GM21737 (cell line): ENCODE measurements around the gene PBX2.
"Not testable (repeated sequence)": the region's sequence is repeated elsewhere in the genome, so short reads cannot be mapped to it uniquely, and the experiment has no call there.

Experiments
- ATAC-seq: cut with Tn5 transposase; IDR thresholded peaks from one replicate; pipeline ENCODE4 v1.9.1; 2021; ENCODE audit warnings: mild to moderate bottlenecking, moderate library complexity; ENCODE audit not compliant: unreplicated experiment

Gene PBX2

GRCh38 chr6:32187725-32188380, 2.1 kb downstream of the PBX2 start:
- ATAC-seq = not testable (repeated sequence)

- no peak for ATAC-seq
Observed at GRCh38 chr6:32187009-32187709, 2.8 kb downstream of the PBX2 start.

GRCh38 chr6:32186151-32186840, 3.7 kb downstream of the PBX2 start:
- not testable (repeated sequence) for ATAC-seq

- ATAC-seq = not testable (repeated sequence)
Observed at GRCh38 chr6:32185681-32186131, 4.3 kb downstream of the PBX2 start.

GRCh38 chr6:32184084-32184640, 5.8 kb downstream of the PBX2 start, which contains the start of gene AGER:
TSS of gene AGER (minus strand) at chr6:32184253. CDS start at chr6:32184222, 31 bp downstream.
- ATAC-seq = no peak

GRCh38 chr6:32183483-32184083, 6.4 kb downstream of the PBX2 start:
- no peak for ATAC-seq

GRCh38 chr6:32183030-32183429, 7.0 kb downstream of the PBX2 start:
- ATAC-seq = no peak

GRCh38 chr6:32182555-32182981, 7.4 kb downstream of the PBX2 start:
- no peak for ATAC-seq

- ATAC-seq = no peak
Observed at GRCh38 chr6:32181915-32182529, 8.0 kb downstream of the PBX2 start.

GRCh38 chr6:32181148-32181702, 8.8 kb downstream of the PBX2 start:
- ATAC-seq = no peak

- ATAC-seq = no peak
Observed at GRCh38 chr6:32179766-32180405, 10.1 kb downstream of the PBX2 start.

GRCh38 chr6:32178547-32179440, 11.2 kb downstream of the PBX2 start:
- no peak for ATAC-seq

GRCh38 chr6:32177788-32178546, 12.0 kb downstream of the PBX2 start, which contains the start of gene RNF5:
TSS of gene RNF5 (plus strand) at chr6:32178405. CDS start at chr6:32178512, 107 bp downstream.
- ATAC-seq = peak; percentile 74

- peak; percentile 1 for ATAC-seq
Observed at GRCh38 chr6:32177183-32177787, 12.7 kb downstream of the PBX2 start.

GRCh38 chr6:32176476-32177182, 13.4 kb downstream of the PBX2 start:
- no peak for ATAC-seq

- ATAC-seq = peak; percentile 34
Observed at GRCh38 chr6:32175711-32176475, 14.1 kb downstream of the PBX2 start, which contains the start of gene AGPAT1. TSS of gene AGPAT1 (minus strand) at chr6:32176084. CDS start at chr6:32171496, 4,588 bp downstream.
